Liver (tissue), 2 donors: ENCODE measurements around the gene CCDC190.

ENCODE experiments used
- CTCF ChIP-seq: fragments of 150-350 bp; IDR thresholded peaks from 2 replicates; pipeline ENCODE4 v1.5.1; 2017; ENCODE audit warnings: improper control_type of control experiment, low read depth, low read length; ENCODE audit not compliant: missing input control
- MAX ChIP-seq: IDR thresholded peaks from 2 replicates; pipeline ENCODE4 v1.6.1; 2016; ENCODE audit warnings: antibody characterized with exemption
- REST ChIP-seq: IDR thresholded peaks from 2 replicates; pipeline ENCODE4 v1.6.1; 2016; ENCODE audit warnings: antibody characterized with exemption, mild to moderate bottlenecking
- YY1 ChIP-seq: IDR thresholded peaks from 2 replicates; pipeline ENCODE4 v1.6.1; 2016; ENCODE audit warnings: antibody characterized with exemption, mild to moderate bottlenecking
- donor health status: healthy.

- no peak for TF ChIP-seq YY1
- TF ChIP-seq REST, result no peak
- no peak for TF ChIP-seq CTCF
- no peak for TF ChIP-seq MAX
Measured at GRCh38 chr1:162876751-162877150, 15.8 kb upstream of the CCDC190 start.
